SH-SY5Y (cell line): Measurements from ENCODE around the gene EXOSC7.

Experiments used
- GATA2 ChIP-seq: IDR thresholded peaks from 2 replicates; pipeline ENCODE4 v1.6.1; 2011; ENCODE audit warnings: mild to moderate bottlenecking, low read depth, low read length
- GATA3 ChIP-seq: IDR thresholded peaks from 2 replicates; pipeline ENCODE4 v1.6.1; 2011; ENCODE audit warnings: low read depth, mild to moderate bottlenecking, low read length, moderate library complexity

DNA sequence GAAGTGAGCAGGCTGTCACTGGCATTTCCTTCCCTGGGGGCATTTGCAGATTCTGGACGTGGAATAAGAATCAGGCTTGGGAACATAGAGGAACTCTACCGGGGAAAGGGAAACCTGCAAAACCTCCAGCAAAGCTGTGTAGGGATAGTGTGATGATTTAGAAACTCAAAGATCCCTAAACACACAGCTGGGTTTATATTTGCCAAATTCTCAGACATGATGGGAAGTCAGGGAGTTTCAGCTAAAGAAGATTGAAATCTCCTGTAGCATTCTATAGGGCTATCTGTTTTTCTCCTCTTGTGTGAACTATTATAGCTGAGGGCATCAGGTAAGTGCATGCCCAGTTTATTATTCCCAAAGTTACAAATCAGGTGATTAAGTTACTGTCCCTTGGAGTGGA is 40.9 kb downstream of the EXOSC7 start:
- TF ChIP-seq GATA3, result no peak
- TF ChIP-seq GATA2, result no peak
